Neural progenitor cell (in vitro differentiated cells): Measurements from ENCODE around the gene RUNX3. TPM values are rescaled to one million over a fixed set of nuclear protein-coding genes. Genes with fewer than 3 reads are reported as not detected.
"Not testable (repeated sequence)": the region's sequence is repeated elsewhere in the genome, so short reads cannot be mapped to it uniquely, and the experiment has no call there.

Experiments used
- DNase-seq: peaks from one replicate; pipeline ENCODE4 v3.0.0-alpha.2; 2016; ENCODE audit warnings: low spot score
- H2AFZ ChIP-seq: fragments of 200-600 bp; sonication (generic); replicated peaks from 2 replicates; pipeline ENCODE4 v1.6.1; 2016; ENCODE audit warnings: antibody characterized with exemption
- H3F3A ChIP-seq: fragments of 200-600 bp; sonication (generic); 2 replicates; pipeline ENCODE4 v1.6.1; 2016; ENCODE audit warnings: antibody characterized with exemption, low read depth
- H3K27ac ChIP-seq: fragments of 200-600 bp; sonication (generic); 2 replicates; pipeline ENCODE4 v1.5.1; 2016; ENCODE audit warnings: mild to moderate bottlenecking
- H3K27me3 ChIP-seq: fragments of 200-600 bp; sonication (generic); 2 replicates; pipeline ENCODE4 v1.6.1; 2016; ENCODE audit warnings: mild to moderate bottlenecking, moderate library complexity
- H3K36me3 ChIP-seq: fragments of 200-600 bp; sonication (generic); 2 replicates; pipeline ENCODE4 v1.5.1; 2016
- H3K4me1 ChIP-seq: fragments of 200-600 bp; sonication (generic); 2 replicates; pipeline ENCODE4 v1.6.1; 2016; ENCODE audit warnings: mixed run types
- H3K4me2 ChIP-seq: fragments of 200-600 bp; sonication (generic); 2 replicates; pipeline ENCODE4 v1.6.1; 2016
- H3K4me3 ChIP-seq: fragments of 200-600 bp; sonication (generic); 2 replicates; pipeline ENCODE4 v1.5.1; 2016
- H3K79me2 ChIP-seq: fragments of 200-600 bp; sonication (generic); 2 replicates; pipeline ENCODE4 v1.6.1; 2016; ENCODE audit warnings: low read depth
- H3K9ac ChIP-seq: fragments of 200-600 bp; sonication (generic); 2 replicates; pipeline ENCODE4 v1.6.1; 2016
- H3K9me3 ChIP-seq: fragments of 200-600 bp; sonication (generic); 2 replicates; pipeline ENCODE4 v1.5.1; 2016; ENCODE audit warnings: low read depth
- H4K20me1 ChIP-seq: fragments of 200-600 bp; sonication (generic); 2 replicates; pipeline ENCODE4 v1.6.1; 2016; ENCODE audit warnings: low read depth
- H3K27ac Mint-ChIP-seq: 3 replicates; pipeline ENCODE4 v1.8.0; 2021; ENCODE audit warnings: mixed read lengths
- H3K27me3 Mint-ChIP-seq: 2 replicates; pipeline ENCODE4 v1.8.0; 2022; ENCODE audit warnings: low read depth, mild to moderate bottlenecking, inconsistent platforms, moderate library complexity, mixed read lengths; ENCODE audit not compliant: insufficient read depth
- H3K36me3 Mint-ChIP-seq: 3 replicates; pipeline ENCODE4 v1.8.0; 2021; ENCODE audit warnings: mixed read lengths
- H3K4me1 Mint-ChIP-seq: 3 replicates; pipeline ENCODE4 v1.8.0; 2021; ENCODE audit warnings: mixed read lengths
- H3K4me3 Mint-ChIP-seq: 3 replicates; pipeline ENCODE4 v1.8.0; 2021; ENCODE audit warnings: mild to moderate bottlenecking, moderate library complexity, mixed read lengths
- H3K9me3 Mint-ChIP-seq: 3 replicates; pipeline ENCODE4 v1.8.0; 2020; ENCODE audit warnings: mixed read lengths
- CTCF ChIP-seq: fragments of 200-600 bp; sonication (generic); IDR thresholded peaks from 2 replicates; pipeline ENCODE4 v1.5.1; 2017; ENCODE audit warnings: antibody characterized with exemption, mild to moderate bottlenecking
- EZH2 ChIP-seq: fragments of 200-600 bp; sonication (generic); IDR thresholded peaks from 2 replicates; pipeline ENCODE4 v1.6.1; 2017; ENCODE audit warnings: antibody characterized with exemption, mild to moderate bottlenecking, moderate library complexity
- EZH2phosphoT487 ChIP-seq: fragments of 200-600 bp; sonication (generic); IDR thresholded peaks from 2 replicates; pipeline ENCODE4 v1.6.1; 2017; ENCODE audit warnings: antibody characterized with exemption
- total RNA-seq: library from RNA; depleted of rRNA; stranded (reverse); fragments of >200 nt; gene quantifications from 2 replicates; pipeline ENCODE4 v1.2.3, GENCODE V29; 2015; ENCODE audit warnings: low replicate concordance

The RUNX3 gene
- total RNA-seq, result 0.09 TPM in 1 of 2 replicates, not detected in the other

- no peak within 1 kb of the TSS for H3K27ac Mint-ChIP-seq
These were observed at the start of gene RUNX3 for GRCh38 chr1:24930260-24931145. Gene RUNX3 (minus strand): TSS chr1:24930276. CDS start chr1:24929868, 408 bp downstream.

DNA sequence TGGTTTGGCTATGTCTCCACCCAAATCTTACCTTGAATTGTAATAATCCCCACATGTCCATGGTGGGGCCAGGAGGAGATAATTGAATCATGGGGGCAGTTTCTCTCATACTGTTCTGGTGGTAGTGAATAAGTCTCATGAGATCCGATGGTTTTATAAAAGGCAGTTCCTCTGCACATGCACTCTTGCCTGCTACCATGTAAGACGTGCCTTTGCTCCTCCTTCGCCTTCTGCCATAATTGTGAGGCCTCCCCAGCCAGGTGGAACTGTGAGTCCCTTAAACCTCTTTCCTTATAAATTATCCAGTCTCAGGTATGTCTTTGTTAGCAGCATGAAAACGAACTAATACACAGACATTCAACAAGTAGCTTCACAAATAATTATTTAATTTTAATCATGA, 49.2 kb upstream of the RUNX3 start:
- DNase-seq, H3F3A ChIP-seq, H3K4me1 Mint-ChIP-seq, H3K27ac ChIP-seq, H4K20me1 ChIP-seq, H3K36me3 ChIP-seq, H3K79me2 ChIP-seq, H3K9me3 ChIP-seq, H3K27me3 ChIP-seq, H3K4me1 ChIP-seq, H3K27me3 Mint-ChIP-seq, H3K36me3 Mint-ChIP-seq, H3K4me3 ChIP-seq, H3K27ac Mint-ChIP-seq, H3K9ac ChIP-seq, H2AFZ ChIP-seq, H3K4me2 ChIP-seq, H3K4me3 Mint-ChIP-seq: not testable (repeated sequence)
- H3K9me3 Mint-ChIP-seq, result peaks cover 17% of the 10 kb centered on the region

More at GRCh38 chr1:24930260-24931145, at the start of gene RUNX3:
- peak within 1 kb of the TSS; percentile 69 for H2AFZ ChIP-seq
- no peaks in the 10 kb centered on the region for H3K79me2 ChIP-seq
- DNase-seq, result peak; percentile 84
- H3K27me3 ChIP-seq, result peaks cover 99% of the 10 kb centered on the region
- no peak within 1 kb of the TSS for H3K27ac ChIP-seq
- H3F3A ChIP-seq, result peaks cover 18% of the 10 kb centered on the region
- H3K4me2 ChIP-seq, result peak within 1 kb of the TSS; percentile 70
- TF ChIP-seq EZH2phosphoT487 (peak; percentile 90), EZH2 (peak; percentile 91), CTCF (peak; percentile 16)
- H4K20me1 ChIP-seq, result peaks cover 30% of the 10 kb centered on the region
- H3K4me1 ChIP-seq, result peaks cover 32% of the 10 kb centered on the region
- H3K9ac ChIP-seq, result no peak within 1 kb of the TSS
- Mint-ChIP-seq H3K9me3 (no peaks in the 10 kb centered on the region), H3K4me1 (peaks cover 26% of the 10 kb centered on the region), H3K36me3 (no peaks in the 10 kb centered on the region), H3K27me3 (peaks cover 75% of the 10 kb centered on the region), H3K4me3 (peak within 1 kb of the TSS; percentile 55)
- no peaks in the 10 kb centered on the region for H3K9me3 ChIP-seq
- no peaks in the 10 kb centered on the region for H3K36me3 ChIP-seq
- H3K4me3 ChIP-seq, result peak within 1 kb of the TSS; percentile 47

- peaks cover 4% of the 10 kb centered on the region for H3K27me3 Mint-ChIP-seq
- Histone ChIP-seq H3K36me3 (peaks cover 3% of the 10 kb centered on the region), H2AFZ (no peak overlapping the region), H3K79me2 (no peaks in the 10 kb centered on the region), H3F3A (no peaks in the 10 kb centered on the region), H3K9me3 (peaks cover 6% of the 10 kb centered on the region), H3K27me3 (no peaks in the 10 kb centered on the region), H3K9ac (no peak overlapping the region), H3K27ac (no peak overlapping the region), H3K4me2 (no peak overlapping the region), H3K4me3 (no peak overlapping the region), H4K20me1 (no peaks in the 10 kb centered on the region), H3K4me1 (no peaks in the 10 kb centered on the region)
- TF ChIP-seq EZH2, result no peak
- no peak for TF ChIP-seq EZH2phosphoT487
- no peak for TF ChIP-seq CTCF
- H3K36me3 Mint-ChIP-seq, result no peaks in the 10 kb centered on the region
- no peak overlapping the region for H3K4me3 Mint-ChIP-seq
- DNase-seq, result no peak
- H3K27ac Mint-ChIP-seq, result no peak overlapping the region
- H3K4me1 Mint-ChIP-seq, result no peaks in the 10 kb centered on the region
- peaks cover 19% of the 10 kb centered on the region for H3K9me3 Mint-ChIP-seq
These were observed 48.4 kb upstream of the RUNX3 start for GRCh38 chr1:24978383-24979032.

- Histone ChIP-seq H3K4me3 (no peak overlapping the region), H4K20me1 (no peaks in the 10 kb centered on the region), H3K36me3 (peaks cover 3% of the 10 kb centered on the region), H3K4me2 (no peak overlapping the region), H3K9me3 (peaks cover 6% of the 10 kb centered on the region), H3K27ac (no peak overlapping the region), H3K27me3 (no peaks in the 10 kb centered on the region), H3F3A (no peaks in the 10 kb centered on the region), H3K9ac (no peak overlapping the region), H3K79me2 (no peaks in the 10 kb centered on the region), H2AFZ (no peak overlapping the region), H3K4me1 (peaks cover 8% of the 10 kb centered on the region)
- no peak for DNase-seq
- no peak overlapping the region for H3K4me3 Mint-ChIP-seq
- peaks cover 21% of the 10 kb centered on the region for H3K9me3 Mint-ChIP-seq
- TF ChIP-seq EZH2 (no peak), CTCF (no peak), EZH2phosphoT487 (no peak)
- H3K36me3 Mint-ChIP-seq, result no peaks in the 10 kb centered on the region
- H3K27me3 Mint-ChIP-seq, result peaks cover 2% of the 10 kb centered on the region
- H3K4me1 Mint-ChIP-seq, result peaks cover 11% of the 10 kb centered on the region
- H3K27ac Mint-ChIP-seq, result no peak overlapping the region
These were observed 45.3 kb upstream of the RUNX3 start for GRCh38 chr1:24975391-24975790.
